ENCODE data around the gene NAA15. TPM values are rescaled to one million over a fixed set of nuclear protein-coding genes. Genes with fewer than 3 reads are reported as not detected.
A peak's percentile ranks its signal among the peaks of the same experiment; 100 is the strongest.
"Not testable (repeated sequence)": the region's sequence is repeated elsewhere in the genome, so short reads cannot be mapped to it uniquely, and the experiment has no call there.

NAA15 gene
- polyA plus RNA-seq, 1 donor = 27.3 TPM

DNA sequence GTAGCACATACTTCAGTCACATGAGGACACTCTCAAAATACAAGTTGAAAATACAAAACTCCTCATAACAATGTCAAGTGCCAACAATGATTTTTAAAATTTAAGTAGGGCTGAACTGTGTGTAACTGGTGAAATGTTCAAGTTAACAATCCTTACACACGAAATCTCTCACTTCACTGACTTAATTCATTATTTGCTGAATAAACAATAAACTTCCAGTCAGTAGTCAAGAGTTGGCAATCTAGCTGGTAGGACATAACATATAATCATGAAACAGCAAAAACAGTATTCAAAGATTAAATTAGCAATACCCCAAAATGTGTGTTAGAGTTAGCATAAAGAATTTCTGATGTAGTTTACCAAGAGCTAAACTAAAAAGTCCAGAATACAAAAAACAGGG is 150.7 kb downstream of the NAA15 start:
- no peak for DNase-seq (ENCODE audit: low read depth)

DNA sequence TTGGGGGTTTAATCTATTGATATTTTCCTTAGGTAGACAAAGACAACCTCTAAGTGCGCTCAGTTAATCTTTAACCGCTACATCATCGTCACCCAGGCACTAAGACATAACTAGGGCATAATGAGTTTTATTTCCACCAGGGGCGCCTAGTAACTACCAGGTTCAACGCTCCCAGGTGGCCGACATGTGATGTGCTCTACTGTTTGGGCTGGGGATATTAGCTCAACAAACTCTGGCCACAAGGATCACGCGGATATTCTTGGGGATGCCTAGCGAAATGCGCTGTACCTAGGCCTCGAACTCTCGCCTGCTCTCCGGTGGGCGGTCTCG is 151.7 kb downstream of the NAA15 start:
- DNase-seq (ENCODE audit: low read depth) = no peak

DNA sequence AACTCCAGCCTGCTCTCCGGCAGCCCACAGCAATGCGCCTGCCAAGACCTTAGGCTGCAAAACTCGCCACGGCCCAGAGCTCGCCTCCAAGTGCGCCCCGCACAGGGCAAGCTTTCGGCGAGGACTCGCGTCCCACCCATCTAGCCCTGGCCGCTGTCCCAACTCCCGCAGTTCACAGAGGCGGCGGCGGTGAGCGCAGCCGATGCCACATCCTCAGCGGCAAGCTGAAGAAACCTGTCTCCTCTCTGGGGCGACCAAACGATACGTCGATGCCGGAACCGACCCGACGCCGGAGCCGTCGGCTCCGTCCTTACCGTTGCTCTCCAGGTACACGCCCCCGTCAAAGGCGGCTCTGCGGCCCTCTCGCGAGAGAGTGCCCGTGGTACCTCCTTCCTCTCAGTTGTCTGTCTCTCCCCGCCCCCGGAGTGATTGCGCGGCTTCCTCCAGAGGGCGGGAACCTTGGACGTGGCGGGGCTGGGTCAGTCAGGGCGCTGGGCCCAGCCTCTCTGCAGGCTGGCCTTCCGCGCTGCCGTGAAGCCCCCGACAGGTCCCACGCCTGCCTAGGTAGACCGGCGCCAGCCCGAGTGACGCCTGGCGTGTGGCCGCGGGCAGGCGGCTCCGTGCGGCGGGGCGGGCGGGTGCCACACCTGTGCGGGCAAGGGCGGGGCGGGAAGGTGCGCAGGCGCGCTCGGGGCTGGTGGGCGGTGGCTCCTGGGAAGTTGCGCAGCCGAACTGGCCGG is 152.2 kb downstream of the NAA15 start:
- peak; percentile 94 for DNase-seq (ENCODE audit: low read depth)

GRCh38 chr4:139454111-139455045 is 153.1 kb downstream of the NAA15 start, which contains the start of gene RAB33B:
Gene RAB33B (plus strand): TSS chr4:139454121. CDS start chr4:139454196, 75 bp downstream.
- DNase-seq (ENCODE audit: low read depth) = peak; percentile 80

- no peak for DNase-seq (ENCODE audit: low read depth)
Observed at GRCh38 chr4:139455126-139455538, 153.8 kb downstream of the NAA15 start.

DNA sequence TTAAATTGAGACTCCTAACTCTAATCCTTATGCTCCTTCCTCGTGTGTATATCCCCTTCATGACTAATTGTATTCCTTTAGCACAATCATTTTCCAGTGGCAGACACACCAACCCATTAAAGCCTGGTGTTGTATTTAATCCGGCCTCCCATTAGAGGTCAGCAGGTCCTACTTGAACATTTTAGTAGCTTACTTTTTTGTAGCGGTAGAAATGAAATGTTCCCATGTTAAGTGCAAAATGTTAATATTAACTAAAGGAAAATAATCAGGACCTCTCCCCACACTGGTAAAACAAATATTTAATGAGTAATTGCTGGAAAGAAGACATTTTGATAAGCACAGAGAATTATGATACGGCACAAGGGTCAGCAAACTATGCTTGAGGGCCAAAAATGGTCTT is 156.0 kb downstream of the NAA15 start:
- DNase-seq (ENCODE audit: low read depth) = no peak

- no peak for DNase-seq (ENCODE audit: low read depth)
Observed at GRCh38 chr4:139458543-139458942, 157.2 kb downstream of the NAA15 start.

DNA sequence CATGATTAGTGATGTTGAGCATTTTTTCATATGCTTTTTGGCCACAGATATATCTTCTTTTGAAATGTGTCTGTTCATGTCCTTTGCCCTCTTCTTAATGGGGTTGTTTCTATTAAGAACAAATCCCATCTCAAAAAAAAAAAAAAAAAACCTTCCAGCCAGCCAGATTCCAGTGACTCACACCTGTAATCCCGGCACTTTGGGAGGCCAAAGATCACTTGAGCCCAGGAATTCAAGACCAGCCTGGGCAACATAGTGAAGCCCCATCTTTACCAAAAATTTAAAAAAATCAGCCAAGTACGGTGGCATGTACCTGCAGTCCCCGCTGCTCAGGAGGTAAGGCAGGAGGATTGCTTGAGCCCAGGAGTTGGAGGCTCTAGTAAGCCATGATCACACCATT is 157.7 kb downstream of the NAA15 start:
- DNase-seq (ENCODE audit: low read depth) = no peak

- DNase-seq (ENCODE audit: low read depth) = no peak
Observed at GRCh38 chr4:139460565-139460964, 159.3 kb downstream of the NAA15 start.

GRCh38 chr4:139461022-139461628 is 159.8 kb downstream of the NAA15 start:
- no peak for DNase-seq (ENCODE audit: low read depth)

GRCh38 chr4:139464512-139464911 is 163.2 kb downstream of the NAA15 start:
- not testable (repeated sequence) for DNase-seq (ENCODE audit: low read depth)

- DNase-seq (ENCODE audit: low read depth) = no peak
Observed at GRCh38 chr4:139465922-139466321, 164.6 kb downstream of the NAA15 start.

DNA sequence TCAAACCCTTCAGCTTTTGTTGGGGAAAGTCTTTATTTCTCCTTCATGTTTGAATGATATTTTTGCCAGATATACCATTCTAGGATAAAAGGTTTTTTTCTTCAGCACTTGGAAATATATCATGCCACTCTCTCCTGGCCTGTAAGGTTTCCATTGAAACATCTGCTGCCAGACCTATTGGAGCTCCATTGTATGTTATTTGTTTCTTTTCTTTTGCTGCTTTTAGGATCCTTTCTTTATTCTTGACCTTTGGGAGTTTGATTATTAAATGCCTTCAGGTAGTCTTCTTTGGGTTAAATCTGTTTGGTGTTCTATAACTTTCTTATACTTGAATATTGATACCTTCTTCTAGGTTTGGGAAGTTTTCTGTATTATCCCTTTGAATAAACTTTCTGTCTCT is 167.5 kb downstream of the NAA15 start:
- DNase-seq (ENCODE audit: low read depth) = not testable (repeated sequence)

DNA sequence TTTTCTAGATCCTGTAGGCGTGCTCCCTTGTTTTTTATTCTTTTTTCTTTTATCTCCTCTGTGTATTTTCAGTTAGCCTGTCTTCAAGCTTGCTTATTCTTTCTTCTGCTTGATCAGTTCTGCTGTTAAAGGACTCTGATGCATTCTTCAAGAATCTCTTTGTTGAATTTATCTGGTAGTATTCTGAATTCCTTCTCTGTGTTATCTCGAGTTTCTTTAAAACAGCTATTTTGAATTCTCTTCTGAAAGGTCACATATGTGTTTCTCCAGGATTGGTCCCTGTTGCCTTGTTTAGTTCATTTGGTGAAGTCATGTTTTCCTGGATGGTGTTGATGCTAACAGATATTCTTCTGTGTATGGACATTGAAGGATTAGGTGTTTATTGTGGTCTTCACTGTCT is 167.9 kb downstream of the NAA15 start:
- DNase-seq (ENCODE audit: low read depth) = no peak

Other genes with a start within 250 kb of the NAA15 start
- gene ELF2, start 124.3 kb upstream of the NAA15 start, polyA plus RNA-seq (ENCODE audit: insufficient read length) = 45.7 TPM
- 0.28 TPM for gene MGARP, start 21.3 kb upstream of the NAA15 start, polyA plus RNA-seq (ENCODE audit: insufficient read length)
- 51.4 TPM for gene NDUFC1, start 972 bp downstream of the NAA15 start, polyA plus RNA-seq (ENCODE audit: insufficient read length)
- gene RAB33B, start 152.6 kb downstream of the NAA15 start, polyA plus RNA-seq (ENCODE audit: insufficient read length) = 9.1 TPM